DMS114 treated with DMSO at 0.1 percent for 48 hours (cell line): Measurements from ENCODE around the gene ASRGL1.

Experiments
- DNase-seq: peaks from one replicate; lab custom pipeline; 2025; ENCODE audit not compliant: unreplicated experiment; lab: John Stamatoyannopoulos, UW

The ASRGL1 gene

DNA sequence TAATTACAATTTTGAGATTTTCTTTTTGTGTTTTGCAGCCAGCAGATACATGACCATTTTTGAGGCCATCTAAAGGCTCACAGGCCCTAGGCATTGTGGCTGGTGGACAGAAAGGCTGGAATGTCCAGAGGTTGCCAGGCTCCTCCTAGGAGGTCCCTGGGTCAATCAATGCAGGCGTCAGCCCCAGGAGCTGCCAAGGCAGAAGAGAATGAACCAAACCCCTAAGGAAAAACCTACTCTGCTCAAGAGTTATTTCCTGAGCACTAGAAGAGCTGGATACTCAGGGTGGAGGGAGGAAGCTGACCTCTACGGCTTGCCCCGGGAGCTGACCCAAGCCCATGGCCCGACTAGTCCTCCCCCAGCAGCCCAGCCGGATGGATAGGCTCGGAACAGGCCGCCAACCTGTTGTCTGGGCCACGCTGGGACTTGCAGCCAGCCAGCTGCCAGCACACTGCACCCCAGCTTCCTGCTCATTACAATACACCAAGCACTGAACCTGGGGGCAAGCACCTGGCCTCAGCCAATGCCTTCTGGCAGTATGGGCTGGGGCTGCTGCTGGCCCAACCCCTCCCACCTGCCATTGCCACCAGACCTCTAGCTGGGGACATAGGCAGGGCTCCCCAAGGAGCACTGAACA, 75.9 kb downstream of the ASRGL1 start:
- no peak for DNase-seq

- DNase-seq = no peak
These were observed 79.3 kb downstream of the ASRGL1 start for GRCh38 chr11:62416596-62416995.

DNA sequence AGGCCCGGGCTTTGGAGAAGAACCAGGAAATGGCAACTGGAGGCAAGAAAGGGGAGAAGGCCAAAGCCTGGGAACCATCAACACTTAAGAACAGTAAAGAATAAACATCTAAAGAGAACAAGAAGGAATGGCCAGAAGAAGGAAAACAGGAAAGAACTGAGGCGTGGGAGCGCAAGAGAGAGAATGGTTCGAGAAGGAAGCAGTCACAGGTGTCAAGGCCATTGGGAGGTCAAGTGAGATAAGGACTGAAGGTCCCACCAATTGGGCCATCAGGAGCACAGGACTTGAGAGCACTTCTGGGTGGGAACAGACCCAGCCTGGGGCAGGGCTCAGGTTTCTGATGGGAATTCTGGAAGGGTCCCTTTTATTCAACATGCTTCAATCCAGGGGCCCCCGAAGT, 80.9 kb downstream of the ASRGL1 start:
- DNase-seq = no peak

GRCh38 chr11:62418733-62419132, 81.5 kb downstream of the ASRGL1 start, which contains the start of gene SCGB1A1:
SCGB1A1 (plus strand) TSS chr11:62419033; CDS start chr11:62419096, 63 bp downstream.
- no peak for DNase-seq

- DNase-seq = no peak
These were observed 82.2 kb downstream of the ASRGL1 start for GRCh38 chr11:62419314-62419929.

DNA sequence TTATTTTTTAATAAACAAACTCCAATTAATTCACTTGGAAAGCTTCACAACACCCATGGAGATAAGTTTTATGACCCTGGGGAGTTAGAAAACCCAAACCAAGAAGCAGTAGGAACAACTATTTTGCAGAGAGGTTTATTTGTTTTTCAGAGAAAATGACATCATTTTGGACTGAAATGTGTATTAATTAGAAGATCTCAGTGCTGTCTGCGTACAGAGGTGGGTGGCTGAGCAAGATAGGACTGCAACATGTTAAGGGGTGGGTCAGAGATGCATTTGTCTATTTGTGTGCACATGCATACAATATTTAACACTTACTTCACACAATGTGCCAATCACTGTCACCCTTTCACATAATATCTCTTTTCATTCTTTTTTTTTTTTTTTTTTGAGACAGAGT, 82.7 kb downstream of the ASRGL1 start:
- DNase-seq = no peak

- no peak for DNase-seq
These were observed 83.6 kb downstream of the ASRGL1 start for GRCh38 chr11:62420882-62421281.

GRCh38 chr11:62421996-62422395, 84.7 kb downstream of the ASRGL1 start:
- DNase-seq = no peak

DNA sequence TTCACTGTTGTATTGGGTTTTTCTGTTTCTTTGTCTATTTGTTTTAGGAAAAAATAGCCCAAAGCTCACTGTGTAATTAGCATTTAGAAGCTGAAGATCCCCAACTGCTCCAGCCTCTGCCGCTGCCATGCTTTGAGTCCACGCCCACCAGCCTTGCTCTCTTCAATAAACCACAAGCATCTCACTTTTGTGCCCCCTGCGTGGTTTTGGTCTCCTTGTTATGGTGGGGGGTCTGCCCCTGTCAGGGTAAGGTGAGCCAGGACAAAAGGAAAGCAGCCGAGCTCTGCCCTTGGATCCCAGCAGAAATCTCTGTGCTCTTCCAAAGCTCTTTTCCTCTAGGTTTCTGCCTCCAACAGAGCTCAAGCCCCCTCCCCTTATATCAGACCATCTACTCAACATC, 85.8 kb downstream of the ASRGL1 start:
- DNase-seq = no peak

DNA sequence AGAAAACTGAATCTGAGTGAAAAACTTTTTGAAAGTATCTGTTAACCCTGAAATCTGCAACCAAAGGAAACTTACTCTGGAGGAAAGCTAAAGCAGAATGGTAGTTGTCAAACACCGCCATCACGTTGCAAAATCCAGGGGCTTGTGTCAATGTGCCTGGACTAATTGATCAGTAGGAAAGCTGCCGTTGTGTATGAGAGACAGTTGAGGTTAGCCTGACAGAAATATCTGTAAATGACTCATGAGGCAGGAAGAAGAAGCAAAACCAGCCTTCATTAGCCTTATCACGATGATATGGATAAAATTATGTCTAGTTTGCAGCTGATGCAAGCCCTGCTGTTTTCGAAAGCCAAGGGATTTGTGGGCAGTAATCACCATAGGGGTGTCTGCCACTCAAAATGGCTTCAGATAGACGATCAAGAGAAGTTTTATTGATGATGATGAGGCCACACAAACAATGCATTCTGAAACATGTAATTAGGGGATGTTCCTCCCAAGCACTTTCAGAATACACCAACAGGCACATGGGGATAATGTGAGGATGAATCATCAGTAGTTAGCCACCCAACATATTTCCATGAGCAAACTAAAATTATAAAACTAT, 90.5 kb downstream of the ASRGL1 start:
- DNase-seq = no peak

DNA sequence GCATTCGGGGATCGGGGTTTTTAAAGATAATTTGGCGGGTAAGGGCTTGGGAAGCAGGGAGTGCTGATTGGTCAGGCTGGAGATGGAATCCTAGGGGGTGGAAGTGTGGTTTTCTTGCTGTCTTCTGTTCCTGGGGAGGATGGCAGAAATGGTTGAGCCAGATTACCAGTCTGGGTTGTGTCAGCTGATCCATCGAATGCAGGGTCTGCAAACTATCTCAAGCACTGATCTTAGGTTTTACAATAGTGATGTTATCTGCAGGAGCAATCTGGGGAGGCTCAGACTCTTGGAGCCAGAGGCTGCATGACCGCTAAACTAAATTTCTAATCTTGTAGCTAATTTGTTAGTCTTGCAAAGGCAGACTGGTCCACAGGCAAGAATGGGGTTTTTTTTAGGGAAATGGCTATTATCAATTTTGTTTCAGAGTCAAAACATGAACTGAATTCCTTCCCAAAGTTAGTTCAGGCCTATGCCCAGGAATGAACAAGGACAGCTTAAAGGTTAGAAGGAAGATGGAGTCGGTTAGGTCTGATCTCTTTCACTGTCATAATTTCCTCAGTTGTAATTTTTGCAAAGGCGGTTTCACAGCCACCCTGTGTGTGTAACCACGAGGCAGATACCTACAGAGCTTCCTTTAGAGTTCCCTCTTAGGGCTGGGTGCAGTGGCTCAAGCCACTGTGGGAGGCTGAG, 91.8 kb downstream of the ASRGL1 start:
- DNase-seq = no peak

DNA sequence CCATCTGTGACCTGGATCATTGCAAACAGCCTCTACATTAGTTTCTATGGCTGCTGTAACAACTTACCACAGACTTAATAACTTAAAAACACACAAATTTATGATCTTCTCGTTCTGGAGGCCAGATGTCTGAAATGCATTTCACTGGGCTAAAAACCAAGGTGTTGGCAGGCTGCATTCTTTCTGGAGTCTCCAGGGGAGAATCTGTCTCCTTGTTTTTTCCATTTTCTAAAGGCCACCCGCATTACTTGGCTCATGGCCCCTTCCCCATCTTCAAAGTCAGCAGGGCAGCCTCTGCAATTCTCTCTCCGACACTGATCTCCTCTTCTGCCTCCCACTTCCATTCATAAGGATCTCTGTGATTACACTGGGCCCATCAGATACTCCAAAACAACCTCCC, 93.2 kb downstream of the ASRGL1 start:
- no peak for DNase-seq

- DNase-seq = no peak
These were observed 94.1 kb downstream of the ASRGL1 start for GRCh38 chr11:62431171-62431901.

- DNase-seq = no peak
These were observed 95.4 kb downstream of the ASRGL1 start for GRCh38 chr11:62432695-62433094.

DNA sequence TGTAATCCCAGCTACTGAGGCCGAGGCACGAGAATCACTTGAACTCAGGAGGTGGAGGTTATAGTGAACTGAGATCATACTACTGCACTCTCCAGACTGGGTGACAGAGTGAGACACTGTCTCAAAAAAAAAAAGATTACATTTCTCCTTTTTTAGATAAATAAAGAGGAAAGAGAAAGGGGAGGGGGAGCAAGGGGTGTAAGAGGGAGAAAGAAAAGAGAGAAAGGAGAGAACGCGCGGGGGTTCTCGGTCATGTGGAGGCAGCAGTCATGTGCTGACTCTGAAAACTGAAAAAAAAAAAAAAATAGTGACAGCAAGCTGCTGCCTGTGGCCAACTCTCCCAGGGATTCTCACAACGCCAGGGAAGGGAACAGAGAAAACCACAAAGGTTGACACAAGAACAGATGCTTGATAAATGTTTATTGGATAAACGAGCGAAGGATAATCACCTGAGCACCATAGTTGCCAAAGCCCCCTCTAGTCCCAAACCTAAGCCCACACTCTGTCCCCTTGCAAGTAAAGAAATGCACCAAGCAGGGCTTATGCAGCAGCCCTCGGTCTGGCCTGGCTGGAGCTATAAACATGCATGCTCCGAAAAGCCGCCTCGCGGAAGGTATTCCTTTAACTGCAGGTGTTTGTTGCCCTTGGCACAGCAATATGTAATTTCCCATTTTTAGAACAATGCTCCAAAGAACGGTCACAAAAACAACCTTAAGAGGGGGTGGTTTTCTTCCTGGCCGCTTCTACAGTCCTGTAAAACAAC, 96.1 kb downstream of the ASRGL1 start:
- DNase-seq = no peak

GRCh38 chr11:62433904-62434276, 96.6 kb downstream of the ASRGL1 start:
- no peak for DNase-seq

DNA sequence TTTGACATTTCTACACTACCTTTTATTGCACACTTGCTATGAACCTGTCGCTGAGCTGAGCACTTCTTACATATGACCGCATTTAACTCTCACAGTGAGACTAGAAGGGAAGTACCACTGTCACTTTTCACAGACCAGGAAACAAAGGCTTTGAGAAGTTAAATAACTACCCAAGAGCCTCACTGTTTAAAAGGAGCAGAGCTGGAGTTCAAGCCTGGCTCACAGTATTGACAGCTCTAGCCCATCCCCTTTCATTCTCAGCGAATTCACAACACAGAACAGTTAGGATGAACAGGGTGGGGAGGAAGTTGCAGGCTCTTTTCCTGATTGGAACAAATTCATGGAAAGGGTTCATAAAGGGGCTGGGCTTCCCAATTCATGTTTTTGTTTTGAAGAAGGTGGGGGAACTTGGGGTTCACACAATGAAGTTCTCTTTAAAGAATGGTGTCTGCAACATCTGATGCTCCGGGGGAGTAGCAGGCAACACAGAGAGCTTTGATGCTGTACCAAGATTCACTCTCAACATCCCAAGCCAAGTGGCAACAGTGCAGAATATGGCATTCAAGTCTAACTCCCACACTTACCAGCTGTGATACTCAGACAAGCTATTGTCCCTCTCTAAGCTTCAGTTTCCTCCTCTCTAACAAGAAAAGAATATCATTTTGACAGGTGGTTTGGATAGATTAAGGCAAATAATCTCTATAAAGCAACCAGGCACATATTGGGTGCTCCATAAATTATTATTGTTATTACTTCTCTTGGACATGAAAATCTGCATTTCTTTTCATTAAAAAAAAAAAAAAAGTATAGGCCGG, 98.8 kb downstream of the ASRGL1 start:
- DNase-seq = no peak

GRCh38 chr11:62437616-62438015, 100.4 kb downstream of the ASRGL1 start:
- DNase-seq = no peak

GRCh38 chr11:62438641-62439040, 101.4 kb downstream of the ASRGL1 start:
- no peak for DNase-seq
